Suppressor macrophage treated with lipopolysaccharide for 4 hours (primary cell): ENCODE measurements around the gene DNAH6.

Source experiments
- DNase-seq: peaks from one replicate; pipeline ENCODE4 v3.0.0-alpha.2; 2020

Gene DNAH6

GRCh38 chr2:84808279-84808678 is 292.0 kb downstream of the DNAH6 start:
- DNase-seq, result no peak

GRCh38 chr2:84811839-84812431 is 295.6 kb downstream of the DNAH6 start:
- no peak for DNase-seq

DNA sequence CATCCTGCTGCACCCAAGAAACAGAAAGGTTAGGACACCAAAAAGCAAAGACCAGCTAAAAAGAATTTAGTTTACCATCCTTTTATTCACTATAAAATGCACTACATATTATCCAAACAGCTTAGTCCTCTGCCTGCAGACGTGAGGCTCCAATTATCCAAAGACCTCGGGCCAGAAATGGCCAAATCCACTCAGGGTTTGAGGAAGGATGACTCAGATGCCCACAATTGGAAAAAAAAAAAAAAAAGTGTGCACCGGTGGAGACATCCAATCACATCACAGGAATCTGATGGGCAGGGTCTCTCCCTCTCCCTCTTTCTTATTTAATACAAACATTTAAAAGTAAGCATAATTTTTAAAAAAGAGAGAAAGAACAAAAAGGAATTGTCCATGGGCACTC is 298.8 kb downstream of the DNAH6 start:
- no peak for DNase-seq

GRCh38 chr2:84816426-84817026 is 300.2 kb downstream of the DNAH6 start:
- no peak for DNase-seq

GRCh38 chr2:84817239-84817655 is 300.9 kb downstream of the DNAH6 start:
- DNase-seq, result no peak

DNA sequence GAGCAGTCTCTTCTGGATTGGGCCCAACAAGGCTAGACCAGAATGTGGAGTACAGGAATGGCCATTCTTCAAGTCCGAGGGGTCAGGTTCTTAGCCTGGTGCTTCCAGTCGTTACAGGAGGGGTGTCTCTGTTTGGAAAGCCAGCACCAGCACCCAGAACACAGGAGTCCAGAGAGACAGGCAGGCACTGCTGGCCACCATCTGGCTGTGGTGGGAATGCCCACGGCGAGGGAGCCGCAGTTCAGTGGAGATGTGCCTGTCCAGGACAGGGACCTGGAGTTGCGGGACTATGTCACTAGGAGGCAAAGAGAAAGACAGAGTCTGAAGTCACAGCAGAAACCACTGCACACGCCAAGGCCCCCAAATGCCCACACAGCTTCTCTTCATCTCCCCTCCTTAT is 305.5 kb downstream of the DNAH6 start:
- no peak for DNase-seq

DNA sequence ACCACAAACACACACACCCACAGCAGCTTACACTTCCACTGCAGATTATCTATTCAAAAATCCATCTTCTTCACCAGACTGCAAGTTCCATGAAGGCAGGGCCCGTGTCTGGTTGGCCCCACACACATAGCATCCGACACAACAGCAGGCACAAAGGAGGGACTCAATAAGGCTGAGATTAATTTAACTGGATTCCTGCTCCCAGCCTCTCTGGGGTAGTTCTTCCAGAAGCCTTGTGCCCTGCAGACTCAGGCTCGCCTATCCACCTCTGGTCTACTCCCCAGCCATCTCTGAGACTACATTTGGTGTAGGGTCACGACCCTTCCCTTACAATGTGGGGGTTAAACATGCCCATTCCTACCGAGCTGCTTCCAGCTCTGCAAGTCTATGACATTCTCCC is 306.9 kb downstream of the DNAH6 start:
- DNase-seq, result no peak

GRCh38 chr2:84823788-84824187 is 307.5 kb downstream of the DNAH6 start:
- no peak for DNase-seq

- no peak for DNase-seq
These were observed 311.8 kb downstream of the DNAH6 start for GRCh38 chr2:84827978-84828575.

DNA sequence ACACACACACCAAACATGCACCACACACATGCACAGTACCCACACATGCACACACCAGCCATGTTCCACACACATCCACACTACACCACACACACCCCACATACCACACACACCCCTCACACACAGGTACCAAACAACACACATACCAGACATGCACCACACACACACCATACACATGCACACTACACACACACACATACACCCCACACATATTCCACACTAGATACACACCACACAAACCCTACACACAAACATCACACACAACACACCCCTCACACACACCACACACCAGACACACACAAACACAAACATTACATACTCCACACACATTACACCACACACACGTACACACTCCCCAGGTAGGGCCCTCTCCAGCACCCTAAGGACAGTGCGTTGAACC is 313.4 kb downstream of the DNAH6 start:
- DNase-seq, result no peak

DNA sequence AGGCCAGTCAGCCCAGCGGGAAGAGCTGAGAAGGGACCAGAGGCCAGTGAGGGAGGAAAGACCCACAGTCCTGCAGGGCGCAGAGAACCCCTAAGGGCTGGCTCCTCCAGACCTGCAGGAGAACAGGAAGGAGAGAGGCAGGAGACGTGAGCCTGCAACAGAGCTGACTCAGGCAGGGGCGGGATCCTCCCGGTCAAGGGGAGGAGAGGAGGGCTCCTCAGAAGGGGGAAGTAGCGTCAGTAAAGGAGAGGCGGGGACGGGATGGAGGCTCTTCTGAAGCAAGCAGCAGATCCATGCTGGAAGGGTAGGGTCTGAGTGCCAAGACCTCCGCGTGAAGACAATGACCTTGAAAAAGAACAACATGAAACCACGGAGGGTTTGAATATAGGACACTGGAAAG is 313.8 kb downstream of the DNAH6 start:
- DNase-seq, result peak; percentile 87

- no peak for DNase-seq
These were observed 314.6 kb downstream of the DNAH6 start for GRCh38 chr2:84830758-84831500.

DNA sequence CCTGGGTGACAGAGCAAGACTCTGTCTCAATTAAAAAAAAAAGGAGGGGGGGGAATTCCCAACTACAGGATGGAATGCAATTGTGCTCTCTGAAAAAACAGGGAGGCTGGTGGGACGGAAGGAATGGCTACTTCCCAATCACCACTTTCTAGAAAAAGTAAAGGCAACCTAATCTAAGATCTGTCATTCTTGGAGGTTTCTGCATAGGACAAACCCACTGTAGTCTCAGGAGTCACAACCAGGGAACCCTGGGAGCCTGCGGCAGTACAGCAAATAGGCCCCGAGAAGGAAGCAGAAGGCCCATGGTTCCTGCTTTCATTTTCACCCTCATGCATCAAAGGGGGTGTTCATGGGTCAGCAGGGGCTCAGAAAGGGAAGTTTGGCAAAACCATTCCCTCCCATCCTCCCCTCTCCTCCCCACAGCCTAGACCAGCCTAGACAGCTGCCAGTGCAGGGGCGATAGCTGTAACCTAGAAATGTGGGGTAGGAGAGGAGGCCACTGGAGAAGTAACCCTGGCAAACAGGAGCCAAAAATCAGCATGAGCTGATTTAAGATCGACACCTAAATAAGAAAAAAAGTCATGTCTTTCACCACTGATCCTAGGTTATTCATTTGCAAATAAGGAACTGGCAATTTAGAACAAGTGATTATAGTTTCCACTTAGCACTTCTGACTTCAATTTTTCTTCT is 316.6 kb downstream of the DNAH6 start:
- DNase-seq, result peak; percentile 87

DNA sequence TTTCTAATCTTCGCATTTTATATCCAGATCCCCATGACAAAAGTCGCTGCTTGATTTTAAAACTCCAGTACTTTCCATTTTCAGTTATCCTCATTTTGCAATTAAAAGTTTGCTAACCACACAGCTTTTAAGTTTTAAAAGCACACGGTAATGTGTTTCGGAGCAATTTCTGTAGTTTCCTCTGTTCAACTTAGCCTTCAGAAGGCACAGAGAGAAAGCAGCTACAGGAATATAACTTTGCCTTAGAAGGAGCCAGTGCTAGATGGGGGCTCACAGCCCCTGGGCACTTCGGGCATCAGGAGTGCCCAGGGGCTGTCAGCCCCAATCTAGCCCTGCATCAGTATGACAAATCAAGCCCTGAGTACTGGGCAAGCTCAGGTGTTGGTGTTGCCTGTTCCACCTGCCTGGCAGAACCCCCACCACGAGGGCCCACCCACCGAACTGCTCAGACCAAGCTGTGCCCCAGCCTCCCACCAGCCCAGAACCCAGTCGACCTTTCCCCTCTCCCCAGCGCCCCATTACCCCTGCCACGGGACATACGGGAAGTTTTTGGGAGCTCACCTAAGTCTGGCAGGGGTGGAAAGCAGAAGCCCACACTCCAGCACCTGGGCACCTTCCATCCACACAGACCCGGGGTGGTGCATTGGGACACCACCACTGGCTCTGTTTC is 317.3 kb downstream of the DNAH6 start:
- no peak for DNase-seq

GRCh38 chr2:84836215-84836614 is 319.9 kb downstream of the DNAH6 start:
- no peak for DNase-seq

DNA sequence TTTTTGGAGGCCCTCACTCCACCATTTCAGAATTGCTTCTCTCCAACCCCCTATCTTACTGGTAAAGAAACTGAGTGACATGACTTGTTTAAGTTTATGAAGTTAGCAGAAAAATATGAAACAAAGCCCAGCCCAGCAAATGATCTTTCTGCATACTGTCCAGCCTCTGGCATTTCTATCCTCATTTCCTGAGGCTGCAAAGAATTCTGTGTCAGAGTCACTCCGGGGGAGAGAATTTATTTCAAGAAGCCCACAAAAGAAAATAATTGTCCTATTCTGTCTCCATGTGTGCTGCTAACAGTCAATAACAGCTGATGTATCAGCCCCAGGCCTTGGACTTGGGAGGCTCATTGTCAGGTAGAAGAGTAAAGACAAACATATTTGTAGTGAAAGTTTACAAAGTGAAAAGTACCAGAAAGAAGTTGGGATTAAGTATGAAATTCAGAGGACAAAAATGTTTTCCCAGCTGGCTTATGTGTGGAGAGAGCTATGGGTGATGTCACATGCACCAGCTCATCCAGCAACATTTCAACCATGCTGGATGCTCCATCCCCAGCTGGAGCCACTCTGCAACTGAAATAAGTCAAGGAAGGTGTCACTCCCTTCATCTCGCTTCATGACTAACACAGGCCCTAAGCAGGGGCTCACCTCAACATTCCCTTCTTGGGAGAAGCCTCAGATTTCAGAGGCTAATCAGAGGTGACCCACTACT is 322.3 kb downstream of the DNAH6 start:
- no peak for DNase-seq

DNA sequence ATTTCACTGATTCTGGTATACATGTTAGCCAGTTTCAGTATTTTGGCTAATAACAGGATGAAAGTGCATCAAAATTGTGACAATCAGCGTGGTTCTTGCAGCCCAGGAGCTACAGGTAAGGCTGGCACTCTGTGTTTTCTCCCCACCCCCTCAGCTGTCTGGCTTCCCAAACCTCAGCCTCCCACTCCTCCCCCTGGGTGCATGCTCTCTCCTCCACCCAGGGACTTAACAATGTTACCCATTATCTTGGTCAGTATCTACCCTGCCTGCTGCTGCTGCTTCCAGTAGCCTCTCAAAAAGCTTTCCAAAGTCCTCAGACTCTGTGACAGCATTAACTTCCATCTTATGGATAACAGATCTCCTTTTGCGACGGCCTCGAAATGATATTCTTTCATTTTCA is 323.6 kb downstream of the DNAH6 start:
- DNase-seq, result no peak

DNA sequence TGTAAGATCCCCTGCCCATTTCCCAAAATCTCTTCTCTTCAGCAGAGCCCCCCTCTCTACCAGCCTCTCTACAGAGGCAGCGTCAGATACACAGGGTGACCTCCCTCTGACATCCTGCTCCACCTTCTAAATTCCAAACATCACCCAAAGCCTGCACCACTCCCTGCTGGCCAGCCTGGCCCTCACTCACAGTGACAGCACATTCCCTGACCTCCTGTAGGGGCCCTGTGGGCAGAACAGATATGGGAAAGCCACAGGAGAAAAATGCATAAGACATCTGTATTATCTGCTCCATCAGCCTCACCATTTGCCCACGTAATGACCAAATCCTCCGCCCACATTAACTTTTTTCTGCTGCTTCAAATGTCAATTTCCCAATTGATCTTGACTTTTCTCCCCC is 324.0 kb downstream of the DNAH6 start:
- no peak for DNase-seq

GRCh38 chr2:84841577-84841976 is 325.3 kb downstream of the DNAH6 start:
- DNase-seq, result no peak

DNA sequence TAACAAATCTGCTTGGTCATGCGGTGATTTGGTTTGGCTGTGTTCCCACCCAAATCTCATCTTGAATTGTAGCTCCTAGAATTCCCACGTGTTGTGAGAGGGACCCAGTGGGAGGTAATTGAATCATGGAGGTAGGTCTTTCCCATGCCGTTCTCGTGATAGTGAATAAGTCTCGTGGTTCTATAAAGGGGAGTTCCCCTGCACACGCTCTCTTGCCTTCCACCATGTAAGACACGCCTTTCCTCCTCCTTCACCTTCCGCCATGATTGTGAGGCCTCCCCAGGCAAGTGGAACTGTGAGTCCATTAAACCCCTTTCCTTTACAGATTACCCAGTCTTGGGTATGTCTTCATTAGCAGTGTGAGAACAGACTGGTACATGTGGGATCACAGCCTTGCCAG is 327.8 kb downstream of the DNAH6 start:
- DNase-seq, result no peak

- peak; percentile 21 for DNase-seq
These were observed 329.9 kb downstream of the DNAH6 start for GRCh38 chr2:84846041-84846663.

- no peak for DNase-seq
These were observed 330.4 kb downstream of the DNAH6 start for GRCh38 chr2:84846741-84847142.
